ENCODE results near the gene TMEM161A.

GRCh38 chr19:19167612-19168011 lies 29.3 kb upstream of the TMEM161A start:
- TF ChIP-seq POLR2A (IDR thresholded peaks at IDR 0.05) = no peak
- TF ChIP-seq, protein P1, sequence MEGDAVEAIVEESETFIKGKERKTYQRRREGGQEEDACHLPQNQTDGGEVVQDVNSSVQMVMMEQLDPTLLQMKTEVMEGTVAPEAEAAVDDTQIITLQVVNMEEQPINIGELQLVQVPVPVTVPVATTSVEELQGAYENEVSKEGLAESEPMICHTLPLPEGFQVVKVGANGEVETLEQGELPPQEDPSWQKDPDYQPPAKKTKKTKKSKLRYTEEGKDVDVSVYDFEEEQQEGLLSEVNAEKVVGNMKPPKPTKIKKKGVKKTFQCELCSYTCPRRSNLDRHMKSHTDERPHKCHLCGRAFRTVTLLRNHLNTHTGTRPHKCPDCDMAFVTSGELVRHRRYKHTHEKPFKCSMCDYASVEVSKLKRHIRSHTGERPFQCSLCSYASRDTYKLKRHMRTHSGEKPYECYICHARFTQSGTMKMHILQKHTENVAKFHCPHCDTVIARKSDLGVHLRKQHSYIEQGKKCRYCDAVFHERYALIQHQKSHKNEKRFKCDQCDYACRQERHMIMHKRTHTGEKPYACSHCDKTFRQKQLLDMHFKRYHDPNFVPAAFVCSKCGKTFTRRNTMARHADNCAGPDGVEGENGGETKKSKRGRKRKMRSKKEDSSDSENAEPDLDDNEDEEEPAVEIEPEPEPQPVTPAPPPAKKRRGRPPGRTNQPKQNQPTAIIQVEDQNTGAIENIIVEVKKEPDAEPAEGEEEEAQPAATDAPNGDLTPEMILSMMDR (IDR thresholded peaks at IDR 0.05) = no peak
